H54 (cell line): Measurements from ENCODE around the gene MESD.
"Not testable (repeated sequence)": the region's sequence is repeated elsewhere in the genome, so short reads cannot be mapped to it uniquely, and the experiment has no call there.

Experiments used
- DNase-seq: peaks from one replicate; pipeline ENCODE4 v3.0.0; 2011; ENCODE audit warnings: low spot score, mixed read lengths; ENCODE audit not compliant: insufficient read length
- FAIRE-seq: peaks from 3 replicates; lab custom pipeline; 2011; peaks lifted over from hg19 to GRCh38; lab: Jason Lieb, UNC
- POLR2A ChIP-seq: IDR thresholded peaks from 2 replicates; pipeline ENCODE4 v1.6.1; 2011; ENCODE audit warnings: low read depth, mild to moderate bottlenecking, low read length

The MESD gene

DNA sequence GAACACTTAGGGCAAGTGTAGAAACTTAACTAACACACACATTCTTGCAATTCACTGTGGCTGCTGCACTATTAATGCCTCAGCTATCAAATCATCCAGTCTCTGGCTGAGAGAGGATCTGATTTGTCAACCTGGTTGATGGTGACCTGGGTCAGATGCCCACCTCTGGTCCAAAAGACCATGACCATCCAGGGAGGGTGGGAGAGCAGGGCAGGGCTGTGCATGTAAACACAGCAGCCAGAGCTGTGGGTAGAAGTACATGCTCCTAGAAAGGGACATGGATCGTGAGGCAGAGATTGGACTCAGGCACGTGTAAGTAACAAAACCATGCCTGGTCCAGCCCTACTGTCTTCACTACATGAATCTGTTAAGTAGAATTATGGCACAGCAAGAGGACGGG is 17.3 kb downstream of the MESD start:
- TF ChIP-seq POLR2A: no peak
- FAIRE-seq (no peak), DNase-seq (no peak)

GRCh38 chr15:80971143-80971542 is 18.5 kb downstream of the MESD start:
- FAIRE-seq (no peak), DNase-seq (no peak)
- TF ChIP-seq POLR2A: no peak

DNA sequence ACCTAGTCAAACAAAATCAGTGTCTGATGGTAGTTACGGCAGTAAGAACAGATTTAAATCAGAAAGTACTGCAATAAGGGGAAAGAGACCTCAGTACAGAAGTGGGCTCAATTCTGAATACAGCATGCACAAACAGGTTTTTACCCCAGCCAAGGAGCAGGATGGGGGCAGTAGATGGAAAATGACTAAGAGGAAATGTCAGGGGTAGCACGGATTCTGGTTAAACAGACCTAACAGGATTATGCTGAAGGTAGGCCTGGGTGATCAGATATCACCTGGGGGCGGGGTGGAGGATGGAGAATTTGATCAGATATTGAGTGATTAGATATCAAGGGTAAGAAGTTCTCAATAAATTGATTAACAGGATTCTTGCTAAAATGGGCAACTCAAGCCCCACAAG is 19.0 kb downstream of the MESD start:
- DNase-seq: no peak
- FAIRE-seq: no peak
- TF ChIP-seq POLR2A: no peak

DNA sequence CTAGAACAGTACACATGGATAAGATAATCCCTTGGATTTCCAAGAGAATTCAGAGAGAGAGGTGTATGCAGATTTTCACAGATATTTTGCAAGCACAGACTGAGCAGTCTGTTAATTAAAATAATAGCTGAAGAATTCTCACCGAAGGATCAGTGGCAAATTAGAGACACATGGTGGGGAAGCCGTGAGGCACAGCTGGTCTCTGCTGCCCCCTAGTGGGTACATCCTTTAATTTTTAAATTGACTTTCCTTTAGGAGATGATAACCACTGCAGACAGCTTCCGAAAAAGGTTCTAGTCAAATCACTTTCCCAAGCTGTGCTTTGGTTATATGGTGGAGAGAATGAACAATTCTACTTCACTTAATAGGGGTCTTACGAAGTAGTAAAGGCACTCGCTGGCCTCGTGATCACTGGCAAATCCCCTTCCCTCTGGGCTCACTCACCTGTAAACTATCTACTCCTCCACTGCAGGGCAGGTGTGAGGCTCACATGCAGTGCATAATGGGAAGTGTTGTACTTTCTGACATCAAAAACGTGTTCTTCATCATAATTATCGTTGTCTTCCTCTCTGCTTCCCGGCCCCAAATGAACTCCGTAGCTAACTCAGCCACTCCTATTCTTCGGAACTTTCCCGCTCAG is 19.5 kb downstream of the MESD start:
- peak; percentile 26 for DNase-seq
- FAIRE-seq: no peak
- TF ChIP-seq POLR2A: no peak

- no peak for TF ChIP-seq POLR2A
- DNase-seq (no peak), FAIRE-seq (no peak)
Observed at GRCh38 chr15:80969316-80969715, 20.3 kb downstream of the MESD start.

DNA sequence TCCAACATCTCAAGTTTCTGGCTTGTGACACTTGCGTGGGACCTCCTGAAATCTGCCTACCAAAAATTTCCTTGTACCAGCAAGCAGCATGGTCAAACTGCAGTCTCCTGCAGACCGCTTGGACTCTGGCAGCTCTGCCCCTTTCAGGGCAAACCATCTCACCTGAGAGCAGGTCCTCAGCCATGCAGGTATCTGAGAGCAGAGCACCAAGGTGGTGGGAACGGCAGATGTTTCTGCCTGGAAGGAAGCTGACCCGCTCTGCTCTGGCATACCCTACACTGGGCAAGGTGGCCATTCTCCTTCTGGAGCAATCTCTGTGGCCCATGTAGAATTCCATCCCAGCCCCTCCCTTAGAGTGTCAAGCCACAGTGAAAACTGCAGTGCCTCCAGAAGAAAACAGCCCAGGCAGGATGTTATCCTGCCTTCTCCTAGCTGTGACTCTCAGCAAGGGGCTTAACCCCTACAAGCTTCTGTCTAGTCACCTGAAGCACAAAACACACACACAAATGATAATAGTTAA is 21.6 kb downstream of the MESD start:
- no peak for DNase-seq
- no peak for FAIRE-seq
- no peak for TF ChIP-seq POLR2A

DNA sequence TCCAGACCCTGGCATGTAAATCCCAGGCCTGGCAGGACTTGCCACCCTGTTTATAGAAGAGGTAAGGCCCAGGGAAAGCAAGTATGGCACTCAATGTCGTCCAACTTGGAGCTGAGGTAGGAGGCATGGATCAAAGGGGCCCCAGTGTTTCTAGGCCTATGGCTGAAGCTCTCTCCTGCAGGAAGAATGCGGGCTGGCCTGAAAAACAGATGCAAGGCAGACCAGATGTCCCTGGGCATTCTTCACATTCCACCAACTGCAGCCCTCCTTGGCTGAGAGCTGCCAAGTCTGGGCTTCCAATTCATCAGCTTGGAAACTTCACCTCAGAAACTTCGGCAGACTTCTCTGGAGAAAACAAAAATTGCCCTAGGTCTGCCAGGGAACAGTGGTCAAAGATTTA is 22.2 kb downstream of the MESD start:
- no peak for TF ChIP-seq POLR2A
- FAIRE-seq: no peak
- DNase-seq: no peak

- TF ChIP-seq POLR2A: no peak
- DNase-seq: no peak
- FAIRE-seq: no peak
Observed at GRCh38 chr15:80966431-80967197, 23.0 kb downstream of the MESD start.

DNA sequence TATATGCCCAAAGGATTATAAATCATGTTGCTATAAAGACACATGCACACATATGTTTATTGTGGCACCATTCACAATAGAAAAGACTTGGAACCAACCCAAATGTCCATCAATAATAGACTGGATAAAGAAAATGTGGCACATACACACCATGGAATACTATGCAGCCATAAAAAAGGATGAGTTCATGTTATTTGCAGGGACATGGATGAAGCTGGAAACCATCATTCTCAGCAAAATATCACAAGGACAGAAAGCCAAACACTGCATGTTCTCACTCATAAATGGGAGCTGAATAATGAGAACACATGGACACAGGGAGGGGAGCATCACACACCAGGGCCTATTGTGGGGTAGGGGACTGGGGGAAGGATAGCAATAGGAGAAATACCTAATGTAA is 24.2 kb downstream of the MESD start:
- FAIRE-seq, DNase-seq: not testable (repeated sequence)

DNA sequence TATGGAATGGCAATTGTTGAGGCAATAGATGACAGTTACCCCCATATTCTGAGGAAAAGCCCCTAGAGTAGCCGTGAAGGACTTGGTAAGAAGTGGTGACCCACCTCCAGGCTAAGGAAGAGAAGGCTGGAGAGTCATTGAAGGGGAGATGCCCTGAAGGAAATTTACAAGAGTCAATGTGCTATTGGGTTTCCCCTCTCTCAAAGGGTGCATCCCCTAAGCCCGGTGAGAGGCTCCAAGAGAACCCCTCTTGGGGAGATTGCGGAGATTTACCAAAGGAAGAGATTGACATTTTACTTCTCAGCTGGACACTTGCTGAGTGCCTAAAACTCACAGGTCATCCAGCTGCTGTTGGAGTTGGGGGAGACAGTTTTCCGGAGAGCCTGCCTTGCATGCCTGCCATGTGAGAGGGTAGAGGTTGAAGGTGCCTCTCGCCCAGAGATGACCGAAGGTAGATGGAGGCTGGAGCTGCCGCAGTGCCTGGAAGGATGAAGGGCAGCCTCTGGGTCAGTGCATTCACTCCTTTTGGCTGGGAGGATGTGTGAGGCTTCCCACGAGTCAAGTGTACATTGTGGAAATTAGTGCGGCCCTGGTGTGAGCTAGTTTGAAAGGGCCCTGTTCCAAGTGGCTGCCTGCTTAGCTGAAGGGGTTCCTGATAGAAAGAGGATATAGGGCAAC is 30.7 kb downstream of the MESD start:
- FAIRE-seq (no peak), DNase-seq (no peak)
- TF ChIP-seq POLR2A: no peak

- TF ChIP-seq POLR2A: no peak
- DNase-seq (no peak), FAIRE-seq (no peak)
Observed at GRCh38 chr15:80957976-80958375, 31.6 kb downstream of the MESD start.

DNA sequence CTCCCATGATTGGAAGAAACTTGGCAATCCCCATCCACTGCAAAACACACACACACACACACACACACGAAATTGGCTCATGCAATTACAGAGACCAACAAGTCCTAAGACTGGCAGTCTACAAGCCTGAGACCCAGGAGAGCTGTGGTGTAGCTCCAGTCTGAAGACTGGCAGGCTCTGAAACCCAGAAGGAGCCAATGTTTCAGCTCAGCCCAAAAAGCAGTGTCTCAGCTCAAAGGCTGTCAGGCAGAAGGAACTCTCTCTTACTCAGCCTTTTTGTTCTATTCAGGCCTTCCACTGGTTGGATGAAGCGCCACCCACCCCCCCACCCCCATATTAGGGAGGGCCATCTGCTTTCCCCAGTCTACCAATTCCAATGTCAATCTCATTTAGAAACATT is 32.1 kb downstream of the MESD start:
- FAIRE-seq (no peak), DNase-seq (no peak)
- TF ChIP-seq POLR2A: no peak

- peak; percentile 27 for DNase-seq
- FAIRE-seq: not testable (repeated sequence)
Observed at GRCh38 chr15:80955571-80956452, 33.8 kb downstream of the MESD start.
